PC-3 (cell line): ENCODE measurements around the gene CGNL1. TPM values are rescaled to one million over a fixed set of nuclear protein-coding genes. Genes with fewer than 3 reads are reported as not detected.

Experiments
- ATAC-seq: fragments of 200-7000 bp; cut with Tn5 transposase; 2 replicates; pipeline ENCODE4 v1.9.1; 2020; ENCODE audit warnings: mild to moderate bottlenecking, moderate library complexity
- BruUV-seq: library from RNA; stranded (reverse); fragments of 400-500 nt; replicated peaks from 2 replicates; lab custom pipeline; 2021; lab: Mats Ljungman, UMichigan
- CTCF ChIA-PET: fragments of 300-600 bp; sonication (Branson Sonifier 250); formaldehyde crosslinking; loops from one replicate; lab custom pipeline; 2022; ENCODE audit warnings: antibody characterized with exemption; lab: Charles Lee
- POLR2A ChIA-PET: fragments of 300-600 bp; sonication (Branson Sonifier 250); formaldehyde crosslinking; loops from one replicate; lab custom pipeline; 2022; ENCODE audit warnings: antibody characterized with exemption; ENCODE audit not compliant: unreplicated experiment; lab: Charles Lee
- DNase-seq: peaks from one replicate; pipeline ENCODE4 v3.0.0-alpha.2; 2015
- H2AFZ ChIP-seq: fragments of 300-600 bp; sonication (generic); 2 replicates; pipeline ENCODE4 v1.6.0; 2016; ENCODE audit warnings: antibody characterized with exemption, low read length
- H3F3A ChIP-seq: fragments of 300-600 bp; sonication (generic); one replicate; pipeline ENCODE4 v1.6.0; 2017; ENCODE audit warnings: antibody characterized with exemption, low read length, control low read depth, mild to moderate bottlenecking; ENCODE audit not compliant: unreplicated experiment
- H3K27ac ChIP-seq: fragments of 300-600 bp; sonication (generic); 2 replicates; pipeline ENCODE4 v1.5.1; 2016; ENCODE audit warnings: mild to moderate bottlenecking, low read length
- H3K27me3 ChIP-seq: fragments of 300-600 bp; sonication (generic); 2 replicates; pipeline ENCODE4 v1.6.1; 2016; ENCODE audit warnings: low read length, mixed read lengths
- H3K36me3 ChIP-seq: fragments of 300-600 bp; sonication (generic); 2 replicates; pipeline ENCODE4 v1.6.1; 2016; ENCODE audit warnings: low read depth, mixed run types, low read length, mixed read lengths
- H3K4me1 ChIP-seq: fragments of 300-600 bp; sonication (generic); 2 replicates; pipeline ENCODE4 v1.5.1; 2016; ENCODE audit warnings: low read length; ENCODE audit not compliant: insufficient read depth
- H3K4me2 ChIP-seq: fragments of 300-600 bp; sonication (generic); 2 replicates; pipeline ENCODE4 v1.6.0; 2016; ENCODE audit warnings: low read length
- H3K4me3 ChIP-seq: fragments of 300-600 bp; sonication (generic); 2 replicates; pipeline ENCODE4 v1.5.1; 2016; ENCODE audit warnings: mild to moderate bottlenecking, low read length, mixed read lengths
- H3K79me2 ChIP-seq: fragments of 300-600 bp; sonication (generic); 2 replicates; pipeline ENCODE4 v1.6.1; 2017; ENCODE audit warnings: low read length, mixed read lengths
- H3K9ac ChIP-seq: fragments of 300-600 bp; sonication (generic); 2 replicates; pipeline ENCODE4 v1.6.0; 2016; ENCODE audit warnings: mild to moderate bottlenecking, low read length
- H3K9me2 ChIP-seq: fragments of 300-600 bp; sonication (generic); replicated peaks from 2 replicates; pipeline ENCODE4 v1.6.1; 2016; ENCODE audit warnings: mixed run types, low read length, mixed read lengths
- H3K9me3 ChIP-seq: fragments of 300-600 bp; sonication (generic); 2 replicates; pipeline ENCODE4 v1.6.1; 2016; ENCODE audit warnings: low read length, mixed read lengths
- H4K20me1 ChIP-seq: fragments of 300-600 bp; sonication (generic); 2 replicates; pipeline ENCODE4 v1.6.1; 2016; ENCODE audit warnings: low read length, mixed read lengths
- EZH2 ChIP-seq: fragments of 300-600 bp; sonication (generic); IDR thresholded peaks from one replicate; pipeline ENCODE4 v1.6.1; 2017; ENCODE audit warnings: antibody characterized with exemption, mild to moderate bottlenecking, low read length; ENCODE audit not compliant: unreplicated experiment
- EZH2phosphoT487 ChIP-seq: fragments of 300-600 bp; sonication (generic); IDR thresholded peaks from 2 replicates; pipeline ENCODE4 v1.6.1; 2018; ENCODE audit warnings: mild to moderate bottlenecking, antibody characterized with exemption, low read length, borderline replicate concordance
- intact Hi-C: fragments of 100-400 bp; cut with micrococcal nuclease; formaldehyde crosslinking; loops from 2 replicates; pipeline ENCODE4 v1.9.0; 2023
- total RNA-seq: library from RNA; depleted of rRNA; stranded (reverse); fragments of >200 nt; gene quantifications from 2 replicates; pipeline ENCODE4 v1.2.3, GENCODE V29; 2014
- TF ChIP-seq, protein P1 (sequence below): fragments of 300-600 bp; sonication (generic); conservative IDR thresholded peaks from 2 replicates; pipeline ENCODE4 v1.5.1; 2017; ENCODE audit warnings: antibody characterized with exemption, low read depth, mild to moderate bottlenecking, low read length

Gene CGNL1
- total RNA-seq, 1 experiment from 2014 or later, result 0.66 TPM

DNA sequence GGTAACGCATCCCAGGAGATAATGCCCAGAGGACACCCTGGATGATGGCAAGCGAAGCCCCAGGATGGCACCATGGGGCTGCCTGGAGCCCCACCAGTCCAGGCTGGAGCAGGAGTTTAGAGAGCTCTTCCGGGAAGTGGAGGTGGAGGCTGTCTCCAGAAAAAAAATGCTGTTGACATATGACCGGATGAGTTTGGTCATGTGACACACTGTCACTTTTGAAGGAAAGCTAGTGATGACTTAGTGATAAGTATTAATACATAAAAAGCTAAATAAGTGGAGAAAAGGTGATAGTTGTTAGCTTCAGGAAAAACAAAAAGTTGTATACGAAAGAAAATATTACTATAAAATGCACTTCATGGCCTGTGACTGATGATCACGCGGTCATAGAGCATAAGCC lies 195.4 kb downstream of the CGNL1 start:
- H3K4me2 ChIP-seq, result peak overlapping the region; percentile 75
- H2AFZ ChIP-seq, result peak overlapping the region; percentile 64; the same call in 1 of the 2 replicates
- no peak for DNase-seq
- H3K9me3 ChIP-seq, result no peaks in the 10 kb centered on the region
- POLR2A ChIA-PET, result no interaction called here
- peak overlapping the region; percentile 82 for H3K27ac ChIP-seq
- H3K4me3 ChIP-seq, result peak overlapping the region; percentile 27; the same call in 1 of the 2 replicates
- H3K4me1 ChIP-seq, result peaks cover 26% of the 10 kb centered on the region
- CTCF ChIA-PET, result no interaction called here
- H3K9ac ChIP-seq, result peak overlapping the region; percentile 40
- TF ChIP-seq, protein P1, sequence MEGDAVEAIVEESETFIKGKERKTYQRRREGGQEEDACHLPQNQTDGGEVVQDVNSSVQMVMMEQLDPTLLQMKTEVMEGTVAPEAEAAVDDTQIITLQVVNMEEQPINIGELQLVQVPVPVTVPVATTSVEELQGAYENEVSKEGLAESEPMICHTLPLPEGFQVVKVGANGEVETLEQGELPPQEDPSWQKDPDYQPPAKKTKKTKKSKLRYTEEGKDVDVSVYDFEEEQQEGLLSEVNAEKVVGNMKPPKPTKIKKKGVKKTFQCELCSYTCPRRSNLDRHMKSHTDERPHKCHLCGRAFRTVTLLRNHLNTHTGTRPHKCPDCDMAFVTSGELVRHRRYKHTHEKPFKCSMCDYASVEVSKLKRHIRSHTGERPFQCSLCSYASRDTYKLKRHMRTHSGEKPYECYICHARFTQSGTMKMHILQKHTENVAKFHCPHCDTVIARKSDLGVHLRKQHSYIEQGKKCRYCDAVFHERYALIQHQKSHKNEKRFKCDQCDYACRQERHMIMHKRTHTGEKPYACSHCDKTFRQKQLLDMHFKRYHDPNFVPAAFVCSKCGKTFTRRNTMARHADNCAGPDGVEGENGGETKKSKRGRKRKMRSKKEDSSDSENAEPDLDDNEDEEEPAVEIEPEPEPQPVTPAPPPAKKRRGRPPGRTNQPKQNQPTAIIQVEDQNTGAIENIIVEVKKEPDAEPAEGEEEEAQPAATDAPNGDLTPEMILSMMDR, result no peak
- TF ChIP-seq EZH2 (no peak), EZH2phosphoT487 (no peak)
- no peaks in the 10 kb centered on the region for H3K36me3 ChIP-seq
- intact Hi-C loops, result no loop called here
- no TSS peak for BruUV-seq
- no peaks in the 10 kb centered on the region for H4K20me1 ChIP-seq
- H3F3A ChIP-seq, result no peaks in the 10 kb centered on the region
- H3K9me2 ChIP-seq, result no peaks in the 10 kb centered on the region
- no peak for ATAC-seq
- H3K27me3 ChIP-seq, result no peaks in the 10 kb centered on the region
- no peaks in the 10 kb centered on the region for H3K79me2 ChIP-seq

DNA sequence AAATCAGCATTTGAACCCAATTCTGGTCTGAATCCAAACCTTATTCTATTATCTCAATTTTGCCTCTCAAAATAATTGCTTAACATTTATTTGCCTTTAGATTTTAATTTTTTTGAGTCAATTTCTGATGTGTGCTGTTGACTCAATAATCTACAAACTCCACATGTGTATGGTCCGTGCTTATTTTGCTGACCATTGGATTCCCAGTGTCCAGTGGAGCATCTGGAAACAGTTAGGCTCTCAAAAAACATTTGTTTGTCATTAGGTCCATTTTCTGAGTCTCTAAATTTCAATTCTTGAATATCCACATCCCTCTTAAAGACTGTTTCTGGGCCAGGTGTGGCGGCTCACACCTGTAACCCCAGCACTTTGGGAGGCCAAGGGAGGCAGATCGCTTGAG lies 196.2 kb downstream of the CGNL1 start:
- H3K27me3 ChIP-seq, result no peaks in the 10 kb centered on the region
- no peaks in the 10 kb centered on the region for H3K9me2 ChIP-seq
- ATAC-seq, result no peak
- H3K36me3 ChIP-seq, result no peaks in the 10 kb centered on the region
- no peak overlapping the region for H2AFZ ChIP-seq
- ChIA-PET POLR2A (no interaction called here), CTCF (no interaction called here)
- no peak overlapping the region for H3K4me2 ChIP-seq
- no peak for DNase-seq
- no peak overlapping the region for H3K27ac ChIP-seq
- H3K79me2 ChIP-seq, result no peaks in the 10 kb centered on the region
- H3K4me1 ChIP-seq, result peaks cover 20% of the 10 kb centered on the region
- H3K9me3 ChIP-seq, result no peaks in the 10 kb centered on the region
- BruUV-seq, result no TSS peak
- no peak overlapping the region for H3K9ac ChIP-seq
- H3F3A ChIP-seq, result no peaks in the 10 kb centered on the region
- intact Hi-C loops, result no loop called here
- TF ChIP-seq, protein P1, result no peak
- TF ChIP-seq EZH2phosphoT487 (no peak), EZH2 (no peak)
- no peaks in the 10 kb centered on the region for H4K20me1 ChIP-seq
- no peak overlapping the region for H3K4me3 ChIP-seq

DNA sequence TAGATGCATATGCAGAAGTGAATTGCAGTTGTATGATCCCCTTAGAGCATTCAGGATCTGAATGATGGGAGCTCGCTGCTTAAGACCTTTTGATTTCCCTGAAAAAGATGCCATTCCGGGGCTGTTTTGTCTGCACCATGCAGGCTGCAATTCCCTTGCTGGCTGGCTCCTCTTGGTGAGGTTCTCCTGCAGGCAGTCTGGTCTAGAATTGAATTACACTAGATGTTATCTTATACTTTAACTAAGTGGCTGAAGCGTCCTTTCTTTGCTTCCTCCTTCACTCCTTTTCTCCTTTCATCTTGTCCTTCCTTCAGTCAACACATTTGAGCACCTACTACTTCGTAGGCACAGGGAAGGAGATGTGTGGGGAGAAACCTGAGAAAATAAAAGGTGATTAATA lies 196.8 kb downstream of the CGNL1 start:
- DNase-seq (no peak), ATAC-seq (no peak)
- BruUV-seq, result no TSS peak
- H3K36me3 ChIP-seq, result no peaks in the 10 kb centered on the region
- no peaks in the 10 kb centered on the region for H3K79me2 ChIP-seq
- H3K9me3 ChIP-seq, result no peaks in the 10 kb centered on the region
- H3K4me1 ChIP-seq, result peaks cover 20% of the 10 kb centered on the region
- ChIA-PET CTCF (no interaction called here), POLR2A (interaction anchor here (0.6 kb wide), 1 partner anchor 130 kb away, joined by 4 read pairs; no protein-coding TSS in a partner anchor)
- no peaks in the 10 kb centered on the region for H3F3A ChIP-seq
- H3K27ac ChIP-seq, result no peak overlapping the region
- no peak overlapping the region for H2AFZ ChIP-seq
- H3K9ac ChIP-seq, result no peak overlapping the region
- no peaks in the 10 kb centered on the region for H3K9me2 ChIP-seq
- intact Hi-C loops, result no loop called here
- H4K20me1 ChIP-seq, result no peaks in the 10 kb centered on the region
- TF ChIP-seq, protein P1, result no peak
- TF ChIP-seq EZH2phosphoT487, result no peak
- TF ChIP-seq EZH2, result no peak
- H3K27me3 ChIP-seq, result no peaks in the 10 kb centered on the region
- no peak overlapping the region for H3K4me3 ChIP-seq
- no peak overlapping the region for H3K4me2 ChIP-seq
